DND-41 (cell line): Measurements from ENCODE around the gene SLC1A7.
A peak's percentile ranks its signal among the peaks of the same experiment; 100 is the strongest.

Experiments
- ATAC-seq: fragments of 200-7000 bp; cut with Tn5 transposase; 3 replicates; pipeline ENCODE4 v1.9.1; 2021; ENCODE audit warnings: low read depth; ENCODE audit not compliant: insufficient read depth
- DNase-seq: peaks from one replicate; pipeline ENCODE4 v3.0.0-alpha.2; 2020
- H2AFZ ChIP-seq: 2 replicates; pipeline ENCODE4 v1.6.0; 2012; ENCODE audit warnings: low read depth, low read length
- H3K27ac ChIP-seq: 2 replicates; pipeline ENCODE4 v1.5.1; 2012; ENCODE audit warnings: low read length, inconsistent platforms
- H3K27me3 ChIP-seq: fragments of 200-600 bp; sonication (generic); 2 replicates; pipeline ENCODE4 v1.6.0; 2012; ENCODE audit warnings: low read length, mild to moderate bottlenecking, inconsistent platforms; ENCODE audit not compliant: insufficient read depth, poor library complexity
- H3K36me3 ChIP-seq: 2 replicates; pipeline ENCODE4 v1.5.1; 2012; ENCODE audit warnings: low read length, inconsistent platforms; ENCODE audit not compliant: insufficient read depth
- H3K4me1 ChIP-seq: 2 replicates; pipeline ENCODE4 v1.5.1; 2012; ENCODE audit warnings: mild to moderate bottlenecking, low read length; ENCODE audit not compliant: insufficient read depth
- H3K4me2 ChIP-seq: 2 replicates; pipeline ENCODE4 v1.6.0; 2012; ENCODE audit warnings: mild to moderate bottlenecking, moderate library complexity, low read length, inconsistent platforms; ENCODE audit not compliant: insufficient read depth
- H3K4me3 ChIP-seq, 2 experiments: fragments of 200-600 bp in 1 of 2; shearing (Covaris generic) in 1 of 2; 2 replicates each; pipeline ENCODE4 v1.5.1; 2012 to 2016; ENCODE audit warnings: inconsistent platforms in 2 of 2, low read length in 2 of 2, mild to moderate bottlenecking in 2 of 2, low read depth in 1 of 2, moderate library complexity in 1 of 2
- H3K79me2 ChIP-seq: 2 replicates; pipeline ENCODE4 v1.6.0; 2012; ENCODE audit warnings: low read length, inconsistent platforms; ENCODE audit not compliant: insufficient read depth
- H3K9ac ChIP-seq: 2 replicates; pipeline ENCODE4 v1.6.0; 2012; ENCODE audit warnings: low read depth, mild to moderate bottlenecking, inconsistent platforms, low read length, moderate library complexity
- H3K9me3 ChIP-seq: 2 replicates; pipeline ENCODE4 v1.5.1; 2012; ENCODE audit warnings: low read length, moderate library complexity, mild to moderate bottlenecking, inconsistent platforms; ENCODE audit not compliant: insufficient read depth, severe bottlenecking
- H4K20me1 ChIP-seq: 2 replicates; pipeline ENCODE4 v1.6.0; 2012; ENCODE audit warnings: low read length; ENCODE audit not compliant: insufficient read depth
- CTCF ChIP-seq: IDR thresholded peaks from 2 replicates; pipeline ENCODE4 v1.5.1; 2012; ENCODE audit warnings: borderline replicate concordance, low read length, moderate library complexity, mild to moderate bottlenecking; ENCODE audit not compliant: poor library complexity, severe bottlenecking; ENCODE audit errors: extremely low read depth
- EZH2 ChIP-seq: IDR thresholded peaks from 3 replicates; pipeline ENCODE4 v1.6.1; 2012; ENCODE audit warnings: borderline replicate concordance, low read depth, mild to moderate bottlenecking, moderate library complexity, low read length, inconsistent platforms; ENCODE audit not compliant: severe bottlenecking

The SLC1A7 gene

GRCh38 chr1:53048960-53049573 is 93.4 kb downstream of the SLC1A7 start:
- no peaks in the 10 kb centered on the region for H3K4me1 ChIP-seq
- no peak overlapping the region for H2AFZ ChIP-seq
- H3K36me3 ChIP-seq = peaks cover 36% of the 10 kb centered on the region; the same call in 1 of the 2 replicates
- ATAC-seq (no peak), DNase-seq (no peak)
- no peak overlapping the region for H3K4me3 ChIP-seq
- H3K27ac ChIP-seq = no peak overlapping the region
- TF ChIP-seq CTCF (no peak), EZH2 (no peak)
- H3K27me3 ChIP-seq = no peaks in the 10 kb centered on the region
- no peaks in the 10 kb centered on the region for H3K79me2 ChIP-seq
- H3K9me3 ChIP-seq = no peaks in the 10 kb centered on the region
- H3K9ac ChIP-seq = no peak overlapping the region
- H3K4me2 ChIP-seq = no peak overlapping the region
- H4K20me1 ChIP-seq = no peaks in the 10 kb centered on the region

GRCh38 chr1:53047737-53048736 is 94.4 kb downstream of the SLC1A7 start:
- peak; percentile 70 for ATAC-seq

GRCh38 chr1:53046930-53047329 is 95.5 kb downstream of the SLC1A7 start:
- DNase-seq (no peak), ATAC-seq (no peak)
- Histone ChIP-seq H3K4me2 (no peak overlapping the region), H2AFZ (no peak overlapping the region), H3K9me3 (no peaks in the 10 kb centered on the region), H3K27ac (no peak overlapping the region), H3K79me2 (no peaks in the 10 kb centered on the region), H3K36me3 (peaks cover 27% of the 10 kb centered on the region; the same call in 1 of the 2 replicates), H3K4me1 (no peaks in the 10 kb centered on the region), H3K9ac (no peak overlapping the region), H3K4me3 (no peak overlapping the region), H4K20me1 (no peaks in the 10 kb centered on the region), H3K27me3 (no peaks in the 10 kb centered on the region)
- no peak for TF ChIP-seq CTCF
- TF ChIP-seq EZH2 = no peak

More at GRCh38 chr1:53047737-53048736, 94.4 kb downstream of the SLC1A7 start:
- Histone ChIP-seq H3K4me2 (no peak overlapping the region), H4K20me1 (no peaks in the 10 kb centered on the region), H3K27me3 (no peaks in the 10 kb centered on the region), H3K9ac (no peak overlapping the region), H3K27ac (0 out of 2 replicates have a peak overlapping the region, but pooled peaks have one; percentile 4), H3K4me1 (no peaks in the 10 kb centered on the region), H3K36me3 (peaks cover 31% of the 10 kb centered on the region; the same call in 1 of the 2 replicates), H3K4me3 (no peak overlapping the region), H3K9me3 (no peaks in the 10 kb centered on the region), H3K79me2 (no peaks in the 10 kb centered on the region), H2AFZ (no peak overlapping the region)
- DNase-seq = peak; percentile 40
- TF ChIP-seq CTCF = no peak
- no peak for TF ChIP-seq EZH2
